ENCODE data around the gene WDR59.
A peak's percentile ranks its signal among the peaks of the same experiment; 100 is the strongest.

- TF ChIP-seq CTCF (IDR thresholded peaks at IDR 0.05) (peak in 1 of 12 donors; percentile 15), POLR2A (IDR thresholded peaks at IDR 0.05) (no peak)
These were observed 15.7 kb upstream of the WDR59 start for GRCh38 chr16:75000481-75001081.

Data from heart left ventricle (tissue), 13 donors.